ENCODE data around the gene GPR39.

DNA sequence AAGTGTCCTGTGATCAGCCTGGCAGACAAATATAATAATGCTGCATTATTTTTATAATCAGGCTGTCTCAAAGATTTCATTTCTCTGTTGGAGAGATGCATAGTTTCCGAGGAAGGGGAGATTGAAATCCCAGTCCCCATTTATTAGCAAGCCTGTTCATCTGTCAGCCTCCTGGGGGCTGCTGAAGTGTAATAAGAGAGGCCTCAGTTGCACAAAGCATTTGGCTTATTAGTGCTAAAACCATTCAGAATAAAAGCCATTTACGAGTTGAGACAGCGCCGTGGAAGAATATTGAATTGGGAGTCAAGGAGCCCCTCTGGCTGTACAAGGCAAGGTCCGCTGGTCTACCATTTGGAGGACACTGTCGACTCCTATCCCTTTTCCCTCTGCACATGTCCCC lies 6.1 kb downstream of the GPR39 start:
- TF ChIP-seq, protein P1, sequence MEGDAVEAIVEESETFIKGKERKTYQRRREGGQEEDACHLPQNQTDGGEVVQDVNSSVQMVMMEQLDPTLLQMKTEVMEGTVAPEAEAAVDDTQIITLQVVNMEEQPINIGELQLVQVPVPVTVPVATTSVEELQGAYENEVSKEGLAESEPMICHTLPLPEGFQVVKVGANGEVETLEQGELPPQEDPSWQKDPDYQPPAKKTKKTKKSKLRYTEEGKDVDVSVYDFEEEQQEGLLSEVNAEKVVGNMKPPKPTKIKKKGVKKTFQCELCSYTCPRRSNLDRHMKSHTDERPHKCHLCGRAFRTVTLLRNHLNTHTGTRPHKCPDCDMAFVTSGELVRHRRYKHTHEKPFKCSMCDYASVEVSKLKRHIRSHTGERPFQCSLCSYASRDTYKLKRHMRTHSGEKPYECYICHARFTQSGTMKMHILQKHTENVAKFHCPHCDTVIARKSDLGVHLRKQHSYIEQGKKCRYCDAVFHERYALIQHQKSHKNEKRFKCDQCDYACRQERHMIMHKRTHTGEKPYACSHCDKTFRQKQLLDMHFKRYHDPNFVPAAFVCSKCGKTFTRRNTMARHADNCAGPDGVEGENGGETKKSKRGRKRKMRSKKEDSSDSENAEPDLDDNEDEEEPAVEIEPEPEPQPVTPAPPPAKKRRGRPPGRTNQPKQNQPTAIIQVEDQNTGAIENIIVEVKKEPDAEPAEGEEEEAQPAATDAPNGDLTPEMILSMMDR (IDR thresholded peaks at IDR 0.05 in 8 of 11, conservative IDR thresholded peaks at IDR 0.05 in 3 of 11) = no peak
- TF ChIP-seq POLR2AphosphoS5 (IDR thresholded peaks at IDR 0.05) = no peak
- no peak for TF ChIP-seq POLR2A (IDR thresholded peaks at IDR 0.05)

Measured in spleen (tissue), 7 donors.